Fibroblast of pulmonary artery (primary cell): ENCODE data around the gene C4orf33.
A peak's percentile ranks its signal among the peaks of the same experiment; 100 is the strongest.

ENCODE experiments used
- DNase-seq: peaks from one replicate; pipeline ENCODE4 v3.0.0-alpha.2; 2010; ENCODE audit warnings: low read depth
- H3K4me3 ChIP-seq: replicated peaks from 2 replicates; pipeline ENCODE4 v1.5.1; 2011; ENCODE audit warnings: low read depth, mild to moderate bottlenecking, control low read depth, low read length, moderate library complexity
- TF ChIP-seq, protein P1 (sequence below): IDR thresholded peaks from 2 replicates; pipeline ENCODE4 v1.5.1; 2011; ENCODE audit warnings: mild to moderate bottlenecking, control low read depth, low read length, inconsistent platforms; ENCODE audit errors: missing control alignments

C4orf33 gene

GRCh38 chr4:129080129-129080528 is 15.8 kb upstream of the C4orf33 start:
- no peak for DNase-seq
- no peak overlapping the region for H3K4me3 ChIP-seq
- TF ChIP-seq, protein P1, sequence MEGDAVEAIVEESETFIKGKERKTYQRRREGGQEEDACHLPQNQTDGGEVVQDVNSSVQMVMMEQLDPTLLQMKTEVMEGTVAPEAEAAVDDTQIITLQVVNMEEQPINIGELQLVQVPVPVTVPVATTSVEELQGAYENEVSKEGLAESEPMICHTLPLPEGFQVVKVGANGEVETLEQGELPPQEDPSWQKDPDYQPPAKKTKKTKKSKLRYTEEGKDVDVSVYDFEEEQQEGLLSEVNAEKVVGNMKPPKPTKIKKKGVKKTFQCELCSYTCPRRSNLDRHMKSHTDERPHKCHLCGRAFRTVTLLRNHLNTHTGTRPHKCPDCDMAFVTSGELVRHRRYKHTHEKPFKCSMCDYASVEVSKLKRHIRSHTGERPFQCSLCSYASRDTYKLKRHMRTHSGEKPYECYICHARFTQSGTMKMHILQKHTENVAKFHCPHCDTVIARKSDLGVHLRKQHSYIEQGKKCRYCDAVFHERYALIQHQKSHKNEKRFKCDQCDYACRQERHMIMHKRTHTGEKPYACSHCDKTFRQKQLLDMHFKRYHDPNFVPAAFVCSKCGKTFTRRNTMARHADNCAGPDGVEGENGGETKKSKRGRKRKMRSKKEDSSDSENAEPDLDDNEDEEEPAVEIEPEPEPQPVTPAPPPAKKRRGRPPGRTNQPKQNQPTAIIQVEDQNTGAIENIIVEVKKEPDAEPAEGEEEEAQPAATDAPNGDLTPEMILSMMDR = no peak

GRCh38 chr4:129082302-129082701 is 13.7 kb upstream of the C4orf33 start:
- TF ChIP-seq, protein P1 = no peak
- no peak for DNase-seq
- H3K4me3 ChIP-seq = no peak overlapping the region

- H3K4me3 ChIP-seq = no peak overlapping the region
- TF ChIP-seq, protein P1 = no peak
- no peak for DNase-seq
Observed at GRCh38 chr4:129085472-129085871, 10.5 kb upstream of the C4orf33 start.

- TF ChIP-seq, protein P1 = no peak
- no peak overlapping the region for H3K4me3 ChIP-seq
- no peak for DNase-seq
Observed at GRCh38 chr4:129087516-129087915, 8.4 kb upstream of the C4orf33 start.

GRCh38 chr4:129092631-129093190 is 3.2 kb upstream of the C4orf33 start:
- peak; percentile 30 for DNase-seq
- TF ChIP-seq, protein P1 = peak; percentile 1
- H3K4me3 ChIP-seq = peak overlapping the region; percentile 80

DNA sequence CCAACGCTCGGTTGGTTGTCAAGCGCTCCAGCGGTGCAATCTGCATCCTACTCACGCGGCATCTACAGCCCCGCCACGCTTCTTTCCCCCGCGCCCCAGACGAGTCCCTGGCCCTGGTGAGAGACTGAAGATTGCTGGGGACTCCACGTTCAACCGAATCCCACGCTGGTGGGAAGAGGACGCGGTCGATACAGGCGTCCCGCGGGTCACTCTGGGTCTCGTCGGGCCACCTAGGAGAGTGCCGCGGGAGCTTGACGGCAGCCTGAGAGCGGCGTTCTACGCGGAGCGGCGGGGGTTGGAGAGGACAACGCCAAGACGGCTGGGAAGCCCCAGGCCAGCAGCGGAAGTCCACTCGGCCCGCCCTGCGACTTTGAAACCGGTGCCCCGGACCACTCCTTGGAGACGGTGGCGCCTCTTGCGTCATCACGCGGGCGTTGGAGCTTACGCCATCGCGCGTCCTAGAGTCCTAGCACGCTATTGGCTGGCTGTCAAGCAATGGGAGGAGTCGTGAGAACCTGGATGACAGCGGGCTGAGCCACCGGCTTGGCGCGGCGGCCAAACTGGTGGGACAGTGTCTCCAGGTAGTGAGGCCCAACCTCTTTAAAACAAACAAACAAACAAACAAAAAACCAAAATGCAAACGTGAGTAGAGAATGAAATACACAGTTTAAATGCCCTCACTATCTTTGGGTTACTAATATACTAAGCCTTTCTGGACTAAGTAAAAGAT is 2.6 kb upstream of the C4orf33 start, which contains the start of gene SCLT1:
Gene SCLT1 (minus strand): TSS at position 349 of the 730 bp plus-strand sequence. CDS start 436 bp downstream, outside the sequence.
- DNase-seq = peak; percentile 99
- H3K4me3 ChIP-seq = peak within 1 kb of the TSS; percentile 80
- TF ChIP-seq, protein P1 = no peak

GRCh38 chr4:129094347-129094746 is 1.6 kb upstream of the C4orf33 start:
- no peak for DNase-seq
- peak overlapping the region; percentile 80 for H3K4me3 ChIP-seq
- TF ChIP-seq, protein P1 = no peak
